NCI-H1930 (cell line): Measurements from ENCODE around the gene EHMT1.

ENCODE experiments used
- DNase-seq, 2 experiments: peaks; one replicate each; lab custom pipeline; 2025; lab: John Stamatoyannopoulos, UW

EHMT1 gene

GRCh38 chr9:137787381-137787780 lies 168.6 kb downstream of the EHMT1 start:
- DNase-seq = no peak

DNA sequence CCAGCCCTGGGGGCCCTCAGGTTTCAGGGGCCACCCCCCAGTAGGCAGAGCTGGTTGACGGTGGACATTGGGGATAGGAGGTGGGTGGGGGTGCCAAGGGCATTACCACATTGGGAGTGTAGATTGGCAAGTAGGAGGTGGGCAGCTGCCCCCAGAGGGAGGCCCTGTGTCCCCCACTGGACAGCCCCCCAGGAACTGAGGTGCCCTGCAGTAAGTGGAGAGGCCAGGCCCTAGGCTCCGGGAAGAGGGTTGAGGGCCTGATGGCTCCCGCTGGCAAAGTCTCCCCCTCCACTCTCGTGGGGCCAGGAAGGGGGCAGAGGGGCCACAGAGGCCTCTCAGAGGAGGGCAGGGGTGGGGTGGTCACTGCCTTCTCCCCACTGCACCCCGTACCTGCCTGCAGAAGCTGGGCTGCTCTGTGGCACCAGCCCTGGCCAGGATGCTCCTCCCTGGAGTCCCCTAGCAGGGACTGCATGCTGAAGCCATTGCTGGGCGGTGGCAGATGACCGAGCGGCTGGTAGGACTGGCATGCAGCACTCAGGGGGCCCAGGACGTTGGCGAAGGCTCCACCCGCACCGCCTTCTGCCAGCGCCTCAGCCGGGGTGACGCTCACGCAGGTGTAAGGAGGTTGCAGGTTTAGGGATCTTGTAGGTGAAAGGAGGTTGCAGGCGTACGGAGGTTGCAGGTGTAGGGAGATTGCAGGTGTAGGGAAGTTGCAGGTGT lies 169.1 kb downstream of the EHMT1 start:
- DNase-seq = no peak

DNA sequence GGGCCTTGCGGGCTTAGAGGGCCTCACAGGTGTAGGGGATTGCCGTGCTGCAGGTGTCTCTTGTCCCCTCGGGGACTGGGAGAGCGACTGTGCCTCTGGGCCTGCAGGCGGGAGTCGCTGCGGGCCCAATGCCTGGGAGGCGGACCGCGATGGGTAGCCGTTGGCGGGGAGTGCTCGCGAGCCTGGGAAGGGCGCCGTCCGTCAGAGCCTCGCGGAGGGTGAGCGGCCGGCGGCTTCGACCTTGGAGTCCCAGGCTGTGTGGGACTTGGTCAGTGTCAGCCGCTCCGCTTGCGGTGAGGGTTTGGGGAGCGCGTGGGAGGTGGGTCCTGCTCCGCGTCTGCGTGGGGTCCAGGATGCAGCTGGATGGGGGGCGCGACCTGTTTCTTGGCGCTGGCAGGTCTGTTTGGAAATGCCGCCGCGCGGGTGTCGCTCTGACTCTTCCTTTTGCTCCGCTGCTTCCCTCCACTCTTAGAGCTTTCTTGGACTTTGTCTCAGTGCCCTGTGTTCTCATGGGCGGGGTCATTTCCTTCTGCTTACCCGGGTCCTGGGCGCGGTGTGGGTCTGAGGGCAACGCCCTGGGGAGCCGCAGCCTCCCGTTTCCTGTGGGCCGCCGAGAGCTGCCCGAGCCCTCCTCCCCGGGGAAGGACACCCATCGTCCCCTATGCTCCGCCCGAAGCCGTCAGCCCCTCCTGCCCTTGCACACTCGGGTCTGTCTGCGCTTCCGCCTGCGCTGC lies 169.9 kb downstream of the EHMT1 start:
- no peak for DNase-seq

- no peak for DNase-seq
Measured at GRCh38 chr9:137789295-137789895, 170.6 kb downstream of the EHMT1 start.

- DNase-seq = no peak
Measured at GRCh38 chr9:137791947-137792346, 173.1 kb downstream of the EHMT1 start.

DNA sequence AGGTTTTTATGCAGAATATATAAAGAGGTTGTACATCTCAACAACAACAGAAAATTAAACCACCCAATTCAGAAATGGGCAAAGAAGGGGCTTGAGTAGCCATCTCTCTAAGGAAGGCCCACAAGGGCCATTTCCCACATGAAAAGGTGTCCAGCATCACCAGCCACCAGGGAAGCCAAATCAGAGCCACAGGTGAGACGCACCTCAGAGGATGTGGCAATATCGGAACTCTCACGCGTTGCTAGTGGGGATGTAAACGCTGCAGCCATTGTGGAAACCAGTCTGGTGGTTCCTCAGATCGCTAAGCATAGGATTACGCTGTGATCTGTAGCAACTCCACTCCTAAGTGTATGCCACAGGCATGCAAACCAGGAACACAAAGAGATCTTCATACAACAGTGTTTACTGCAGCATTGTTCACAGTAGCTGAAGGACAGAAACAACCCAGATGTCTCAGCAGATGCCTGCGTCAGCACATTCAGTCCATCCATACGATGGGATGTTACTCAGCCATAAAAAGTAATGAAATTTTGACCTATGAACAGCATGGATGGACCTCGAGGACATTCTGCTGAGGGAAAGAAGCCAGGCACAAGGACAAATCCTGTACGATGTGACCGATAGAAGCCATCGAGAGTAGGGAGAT lies 174.5 kb downstream of the EHMT1 start:
- DNase-seq = no peak

- no peak for DNase-seq
Measured at GRCh38 chr9:137795156-137795666, 176.4 kb downstream of the EHMT1 start.

DNA sequence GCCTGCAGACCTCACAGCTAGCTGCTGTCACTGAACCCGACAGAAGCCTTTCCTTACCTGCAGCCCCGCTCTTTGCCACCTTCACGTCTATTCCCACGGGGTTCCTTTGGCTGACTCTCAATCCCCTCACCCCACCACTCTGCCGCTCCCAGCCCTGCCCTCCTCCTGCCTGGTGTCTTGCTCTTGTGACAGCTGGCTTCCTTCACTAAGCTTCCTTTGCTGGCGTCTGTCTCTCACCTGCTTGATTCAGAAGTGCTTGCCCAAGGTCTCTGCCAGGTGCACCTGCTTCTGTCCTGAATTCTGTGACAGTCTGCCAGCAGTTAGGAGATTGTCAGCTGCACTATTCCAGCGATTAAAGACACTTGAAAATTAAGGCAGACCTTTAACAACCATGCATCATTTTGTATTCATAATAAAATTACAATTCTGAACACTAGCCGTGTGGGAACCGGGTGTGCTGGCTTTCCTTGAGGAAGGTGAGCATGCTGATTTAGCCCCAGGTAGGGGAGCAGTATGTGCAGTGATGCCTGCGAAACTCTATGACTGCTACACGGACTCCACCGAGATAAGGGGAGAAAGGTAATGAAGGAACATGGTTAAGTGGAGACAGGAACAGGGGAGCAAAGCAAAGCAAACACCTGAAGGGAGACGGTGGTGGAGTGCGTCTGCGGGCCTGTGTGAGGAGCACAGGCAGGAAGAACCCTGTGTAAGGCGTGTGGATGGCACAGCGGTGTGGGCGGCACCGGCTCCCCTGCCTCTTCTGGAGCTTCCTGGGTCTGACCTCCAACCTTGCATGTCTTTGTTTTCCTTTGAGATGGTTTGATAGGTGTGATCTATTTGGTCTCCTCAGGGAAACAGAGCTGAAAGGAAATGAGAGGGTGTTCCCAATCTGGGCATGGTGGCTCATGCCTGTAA lies 178.7 kb downstream of the EHMT1 start:
- no peak for DNase-seq

DNA sequence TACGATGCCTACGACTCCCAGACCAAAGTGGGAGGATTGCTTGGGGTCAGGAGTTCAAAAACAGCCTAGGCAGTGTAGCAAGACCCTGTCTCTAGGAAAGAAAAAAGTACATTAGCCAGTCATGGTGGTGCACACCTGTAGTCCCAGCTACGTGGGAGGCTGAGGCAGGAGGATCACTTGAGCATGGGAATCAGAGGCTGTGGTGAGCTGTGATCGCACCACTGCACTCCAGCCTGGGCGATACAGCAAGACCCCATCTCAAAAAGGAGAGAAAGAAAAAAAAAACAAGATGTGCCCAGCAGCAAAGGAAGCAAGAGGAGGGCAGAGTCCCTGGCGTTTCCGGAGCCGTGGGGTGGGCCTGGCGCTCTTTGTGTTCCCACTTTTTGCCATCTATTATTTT lies 179.3 kb downstream of the EHMT1 start:
- DNase-seq = no peak

- DNase-seq = no peak
Measured at GRCh38 chr9:137798901-137799629, 180.3 kb downstream of the EHMT1 start.

GRCh38 chr9:137799630-137799983 lies 180.8 kb downstream of the EHMT1 start:
- no peak for DNase-seq

DNA sequence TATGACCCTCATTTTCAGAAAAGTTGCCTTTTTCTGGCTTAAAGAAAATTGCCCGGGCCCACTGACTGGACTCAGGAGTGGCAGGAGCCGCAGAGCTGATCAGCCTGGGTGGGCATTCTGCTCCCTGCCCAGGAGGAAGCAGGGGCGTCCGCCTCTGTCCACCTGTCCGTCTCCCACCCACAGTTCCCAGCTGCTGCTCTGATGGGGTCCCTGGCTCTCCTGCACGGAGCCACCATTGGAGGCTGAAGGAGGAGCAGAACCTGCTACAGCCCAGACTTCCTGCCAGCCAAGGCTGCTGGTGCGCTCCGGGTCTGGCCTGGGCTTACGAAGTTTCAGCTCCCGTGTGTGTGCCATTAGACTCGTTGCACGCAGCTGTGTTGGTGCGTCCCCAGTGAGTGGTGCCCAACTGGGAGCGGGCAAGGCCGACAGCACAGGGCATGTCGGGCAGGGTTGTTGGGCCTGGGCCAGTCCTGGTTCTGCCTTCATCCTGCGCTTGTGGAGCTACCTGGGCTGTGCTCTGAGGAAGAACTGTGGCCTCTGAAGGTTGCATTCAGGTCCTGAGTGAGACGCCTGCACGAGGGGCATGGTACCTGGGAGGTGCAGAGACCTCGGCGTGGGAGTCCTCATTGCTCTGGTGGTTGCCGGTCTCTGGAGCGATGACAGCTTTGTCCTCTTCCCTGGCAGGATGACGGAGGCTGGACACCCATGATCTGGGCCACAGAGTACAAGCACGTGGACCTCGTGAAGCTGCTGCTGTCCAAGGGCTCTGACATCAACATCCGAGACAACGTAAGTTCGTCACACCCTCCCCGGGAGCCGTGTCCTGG lies 181.6 kb downstream of the EHMT1 start:
- DNase-seq = no peak

DNA sequence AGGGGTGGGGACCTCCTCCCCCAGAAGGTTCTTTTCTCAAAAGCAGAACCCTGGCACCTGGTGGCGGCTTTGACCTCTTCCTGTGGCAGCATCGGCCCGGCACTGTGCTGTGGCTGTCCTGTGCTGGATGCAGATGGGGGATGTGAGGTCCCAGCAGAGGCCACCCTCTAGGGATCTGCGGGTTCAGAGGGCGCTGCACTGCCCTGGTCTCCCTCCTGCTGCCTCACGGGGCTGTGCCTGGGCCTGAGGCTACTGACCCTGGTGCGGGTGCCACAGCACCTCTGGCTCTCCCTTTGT lies 182.2 kb downstream of the EHMT1 start:
- no peak for DNase-seq

- DNase-seq = no peak
Measured at GRCh38 chr9:137802021-137802420, 183.2 kb downstream of the EHMT1 start.

DNA sequence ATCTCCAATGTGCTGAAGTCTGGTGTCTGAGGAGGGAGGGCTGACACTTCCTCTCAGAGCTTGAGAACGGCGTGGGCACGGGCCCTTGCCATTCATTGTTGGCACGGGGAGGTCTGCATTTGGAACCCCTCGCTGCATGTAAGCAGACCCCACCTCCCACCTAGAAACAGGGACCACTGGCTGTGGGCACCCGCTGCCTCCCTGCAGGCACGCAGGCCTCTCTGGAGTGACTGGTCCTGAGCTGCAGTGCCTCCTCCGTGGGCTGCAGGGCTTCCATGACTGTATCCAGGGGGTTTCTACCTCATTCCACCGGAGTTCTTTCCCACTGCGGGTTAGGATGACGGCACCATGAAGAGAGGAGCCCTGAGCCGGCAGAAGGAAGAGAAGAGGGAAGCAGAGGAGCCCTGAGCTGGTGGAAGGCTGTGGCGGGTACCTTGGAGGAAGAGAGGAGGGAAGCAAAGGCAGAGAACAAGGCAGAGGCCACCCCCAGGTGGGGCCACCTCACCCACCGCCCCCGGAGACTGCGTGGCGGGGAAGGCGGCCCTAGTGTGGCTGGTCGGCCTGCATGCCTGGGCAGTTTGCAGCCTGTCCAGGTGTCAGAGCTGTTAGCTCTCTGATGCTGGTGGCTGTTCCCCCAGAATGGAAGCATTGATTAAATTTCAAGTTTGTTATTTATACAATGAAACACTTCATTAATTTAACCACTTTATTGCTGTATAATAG lies 183.9 kb downstream of the EHMT1 start:
- DNase-seq = no peak

- DNase-seq = no peak
Measured at GRCh38 chr9:137804908-137805630, 186.3 kb downstream of the EHMT1 start.

GRCh38 chr9:137807721-137808703 lies 189.2 kb downstream of the EHMT1 start:
- DNase-seq = no peak
